H1 (cell line): Measurements from ENCODE around the gene RASAL2. TPM values are rescaled to one million over a fixed set of nuclear protein-coding genes. Genes with fewer than 3 reads are reported as not detected.
A peak's percentile ranks its signal among the peaks of the same experiment; 100 is the strongest.

Experiments used
- CTCF ChIA-PET: fragments of 300-600 bp; sonication (Branson Sonifier 250); formaldehyde crosslinking; loops from one replicate; lab custom pipeline; 2021; ENCODE audit not compliant: partially characterized antibody; lab: Charles Lee
- POLR2A ChIA-PET: fragments of 300-600 bp; sonication (Branson Sonifier 250); formaldehyde crosslinking; loops from one replicate; lab custom pipeline; 2021; ENCODE audit warnings: inconsistent platforms; ENCODE audit not compliant: partially characterized antibody; lab: Charles Lee
- DNase-seq, 2 experiments: peaks; one replicate each; pipeline versions ENCODE4 v3.0.0 to v3.0.0-alpha.2; 2010 to 2022; ENCODE audit warnings: low spot score in 2 of 2, low read depth in 1 of 2, mixed read lengths in 1 of 2
- FAIRE-seq: peaks from 2 replicates; lab custom pipeline; 2011; peaks lifted over from hg19 to GRCh38; lab: Jason Lieb, UNC
- H2AFZ ChIP-seq: 2 replicates; pipeline ENCODE4 v1.8.1; 2012; ENCODE audit warnings: low read length, inconsistent platforms
- H2AK5ac ChIP-seq: 2 replicates; pipeline ENCODE4 v1.6.1; 2013; ENCODE audit warnings: low read depth, low read length
- H2BK120ac ChIP-seq: replicated peaks from 2 replicates; pipeline ENCODE3; 2013; ENCODE audit warnings: low read depth, low read length, inconsistent platforms
- H2BK12ac ChIP-seq: 2 replicates; pipeline ENCODE4 v1.6.1; 2013; ENCODE audit warnings: low read depth, low read length
- H2BK15ac ChIP-seq: 2 replicates; pipeline ENCODE4 v1.6.1; 2013; ENCODE audit warnings: low read length
- H2BK20ac ChIP-seq: 2 replicates; pipeline ENCODE4 v1.6.1; 2013; ENCODE audit warnings: low read length
- H2BK5ac ChIP-seq: 2 replicates; pipeline ENCODE4 v1.6.1; 2013; ENCODE audit warnings: low read depth, low read length
- H3K14ac ChIP-seq: 2 replicates; pipeline ENCODE4 v1.6.1; 2013; ENCODE audit warnings: inconsistent platforms; ENCODE audit not compliant: insufficient read length
- H3K18ac ChIP-seq: 2 replicates; pipeline ENCODE4 v1.6.1; 2013; ENCODE audit warnings: low read length; ENCODE audit errors: extremely low read depth
- H3K23ac ChIP-seq: 2 replicates; pipeline ENCODE4 v1.6.1; 2013; ENCODE audit warnings: inconsistent platforms; ENCODE audit not compliant: insufficient read length
- H3K23me2 ChIP-seq: 2 replicates; pipeline ENCODE4 v1.6.1; 2013; ENCODE audit warnings: low read depth, low read length
- H3K27ac ChIP-seq: 2 replicates; pipeline ENCODE4 v1.6.1; 2011; ENCODE audit warnings: low read depth, low read length, inconsistent platforms
- H3K27me3 ChIP-seq, 4 experiments: replicated peaks in 1 of 4; 1 replicate in 1 of 4; 2 replicates in 3 of 4; pipeline versions ENCODE4 v1.6.1 to v1.8.1; 2011 to 2013; ENCODE audit warnings: low read length in 3 of 4, mild to moderate bottlenecking in 3 of 4, inconsistent platforms in 2 of 4, mixed read lengths in 2 of 4, moderate library complexity in 1 of 4; ENCODE audit not compliant: control insufficient read depth in 3 of 4, insufficient read depth in 3 of 4; ENCODE audit errors: extremely low read depth in 1 of 4
- H3K36me3 ChIP-seq, 4 experiments: 2 replicates each; pipeline versions ENCODE4 v1.6.1 to v1.8.1; 2011 to 2013; ENCODE audit warnings: mild to moderate bottlenecking in 4 of 4, low read length in 3 of 4, moderate library complexity in 2 of 4, control low read depth in 1 of 4, inconsistent platforms in 1 of 4; ENCODE audit not compliant: insufficient read depth in 4 of 4, control insufficient read depth in 2 of 4
- H3K4ac ChIP-seq: replicated peaks from 2 replicates; pipeline ENCODE3; 2013; ENCODE audit warnings: low read length, low read depth, mixed read lengths, inconsistent platforms; ENCODE audit not compliant: insufficient read length
- H3K4me1 ChIP-seq, 4 experiments: replicated peaks in 1 of 4; 1 replicate in 1 of 4; 2 replicates in 3 of 4; pipeline versions ENCODE4 v1.6.1 to v1.8.1; 2011 to 2013; ENCODE audit warnings: low read length in 3 of 4, inconsistent platforms in 2 of 4, mixed read lengths in 1 of 4; ENCODE audit not compliant: insufficient read depth in 4 of 4, control insufficient read depth in 3 of 4
- H3K4me2 ChIP-seq, 2 experiments: 2 replicates each; pipeline versions ENCODE4 v1.6.1 to v1.8.1; 2011 to 2013; ENCODE audit warnings: low read depth in 2 of 2, low read length in 2 of 2, control low read depth in 1 of 2, inconsistent platforms in 1 of 2, mild to moderate bottlenecking in 1 of 2; ENCODE audit not compliant: insufficient read depth in 1 of 2
- H3K4me3 ChIP-seq, 4 experiments: fragments of 200-600, 300-600 bp in 1 of 4; sonication (generic), shearing (Covaris generic), sonication (Bioruptor Twin) in 1 of 4; 2 replicates each; pipeline versions ENCODE4 v1.5.1 to v1.8.1; 2011 to 2016; ENCODE audit warnings: low read length in 4 of 4, low read depth in 3 of 4, control low read depth in 2 of 4, inconsistent platforms in 2 of 4, mild to moderate bottlenecking in 2 of 4, mixed read lengths in 1 of 4, moderate library complexity in 1 of 4; ENCODE audit not compliant: insufficient read depth in 2 of 4; ENCODE audit errors: extremely low read depth in 1 of 4
- H3K56ac ChIP-seq: replicated peaks from 2 replicates; pipeline ENCODE3; 2013; ENCODE audit warnings: low read depth, mild to moderate bottlenecking, mixed read lengths, low read length, inconsistent platforms; ENCODE audit not compliant: insufficient read length
- H3K79me1 ChIP-seq: 2 replicates; pipeline ENCODE4 v1.6.1; 2013; ENCODE audit warnings: low read depth, low read length, control low read depth
- H3K79me2 ChIP-seq, 2 experiments: 2 replicates each; pipeline versions ENCODE4 v1.6.1 to v1.8.1; 2012 to 2013; ENCODE audit warnings: low read length in 2 of 2, mild to moderate bottlenecking in 2 of 2, inconsistent platforms in 1 of 2; ENCODE audit not compliant: insufficient read depth in 2 of 2, control insufficient read depth in 1 of 2
- H3K9ac ChIP-seq, 4 experiments: replicated peaks in 1 of 4; 1 replicate in 1 of 4; 2 replicates in 3 of 4; pipeline versions ENCODE4 v1.6.1 to v1.8.1; 2011 to 2013; ENCODE audit warnings: low read depth in 3 of 4, low read length in 3 of 4, control low read depth in 2 of 4, mild to moderate bottlenecking in 2 of 4, moderate library complexity in 2 of 4, inconsistent platforms in 1 of 4; ENCODE audit errors: extremely low read depth in 1 of 4
- H3K9me3 ChIP-seq, 2 experiments: 2 replicates each; pipeline versions ENCODE4 v1.6.1 to v1.8.1; 2012 to 2013; ENCODE audit warnings: mild to moderate bottlenecking in 2 of 2, moderate library complexity in 2 of 2, control low read depth in 1 of 2, inconsistent platforms in 1 of 2, low read depth in 1 of 2, low read length in 1 of 2, mixed read lengths in 1 of 2; ENCODE audit not compliant: insufficient read depth in 2 of 2
- H4K20me1 ChIP-seq, 2 experiments: replicated peaks in 1 of 2; 2 replicates each; pipeline versions ENCODE3 to v1.8.1; 2011 to 2013; ENCODE audit warnings: inconsistent platforms in 2 of 2, low read length in 2 of 2, mild to moderate bottlenecking in 1 of 2; ENCODE audit not compliant: insufficient read depth in 2 of 2, control insufficient read depth in 1 of 2
- H4K5ac ChIP-seq: 2 replicates; pipeline ENCODE4 v1.6.1; 2013; ENCODE audit warnings: low read length, low read depth, mixed read lengths, inconsistent platforms; ENCODE audit not compliant: insufficient read length
- H4K8ac ChIP-seq: 2 replicates; pipeline ENCODE4 v1.8.0; 2013; ENCODE audit warnings: mild to moderate bottlenecking, moderate library complexity, low read length, inconsistent platforms; ENCODE audit not compliant: insufficient read depth; ENCODE audit errors: extremely low read depth
- H4K91ac ChIP-seq: replicated peaks from 2 replicates; pipeline ENCODE3; 2013; ENCODE audit warnings: low read length, mixed read lengths, inconsistent platforms; ENCODE audit not compliant: insufficient read length
- ASH2L ChIP-seq: fragments of 200-600, 300-600 bp; sonication (generic); IDR thresholded peaks from one replicate; pipeline ENCODE4 v1.7.1; 2017; ENCODE audit warnings: low read length
- WGBS, 2 experiments: shearing (Covaris generic) in 1 of 2; methylation state at CpG; one replicate each; pipeline versions ENCODE4 v1.1.6 to v1.1.7; 2013 to 2015; ENCODE audit warnings: low lambda C conversion rate in 2 of 2, mixed read lengths in 2 of 2, inconsistent platforms in 1 of 2, low coverage in 1 of 2, missing lambda C conversion rate in 1 of 2; ENCODE audit not compliant: insufficient replicate concordance in 2 of 2, insufficient coverage in 1 of 2, insufficient read length in 1 of 2; ENCODE audit errors: extremely low coverage in 1 of 2, missing lambda C conversion rate in 1 of 2; 5-methylcytosine and 5-hydroxymethylcytosine counted together
- polyA plus RNA-seq, 7 experiments: library from polyadenylated mRNA; depleted of rRNA in 3 of 7; stranded (reverse) in 5 of 7; unstranded in 2 of 7; fragments of >200 nt in 5 of 7; fragments of 200-250 nt in 2 of 7; gene quantifications; 1 replicate in 5 of 7; 2 replicates in 1 of 7; 4 replicates in 1 of 7; pipeline versions ENCODE4 v1.2.1 to v1.2.3, GENCODE V29; 2011 to 2013; ENCODE audit warnings: missing spikeins in 2 of 7, mixed read lengths in 2 of 7
- total RNA-seq: library from RNA; stranded (reverse); fragmentation: NEBNext Ultra II Directional; extraction: Animal tissue kit (Norgen Biotek cat#: 25700); gene quantifications from 2 replicates; pipeline ENCODE4 v1.2.1, GENCODE V29; 2021

The RASAL2 gene
- total and polyA plus RNA-seq, 2 of the 8 experiments (the other 6 are each of a cell fraction or from before 2014, with no cell fraction given): 15.9 to 32.5 TPM

DNA sequence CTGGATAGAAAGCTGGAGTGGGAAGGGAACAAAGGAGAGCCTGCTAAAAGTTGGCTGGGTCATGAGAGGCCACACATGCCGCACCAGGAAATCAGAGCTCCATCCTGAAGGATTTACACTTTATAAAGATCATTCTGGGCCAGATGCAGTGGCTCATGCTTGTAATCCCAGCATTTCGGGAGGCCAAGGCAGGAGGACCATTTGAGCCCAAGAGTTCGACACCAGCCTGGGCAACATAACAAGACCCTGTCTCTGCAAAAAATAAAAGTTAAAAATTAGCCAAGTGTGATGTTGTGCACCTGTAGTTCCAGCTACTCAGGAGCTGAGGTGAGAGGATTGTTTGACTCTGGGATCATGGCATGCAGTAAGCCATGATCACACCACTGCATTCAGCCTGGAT is 28.7 kb upstream of the RASAL2 start:
- H2BK5ac ChIP-seq: no peak overlapping the region
- H3K27ac ChIP-seq: no peak overlapping the region
- POLR2A ChIA-PET: no interaction called here
- WGBS, 2 experiments: 87% methylated on average over 3 of the region's 3 CpGs; no CpG with 5 or more reads in 1 of the 2 experiments
- no peak for TF ChIP-seq ASH2L
- H3K14ac ChIP-seq: no peak overlapping the region
- H4K8ac ChIP-seq: no peak overlapping the region
- no peaks in the 10 kb centered on the region for H4K20me1 ChIP-seq
- H2BK12ac ChIP-seq: no peak overlapping the region
- no peaks in the 10 kb centered on the region for H3K9me3 ChIP-seq
- H3K4me2 ChIP-seq: no peak overlapping the region
- no peak overlapping the region for H4K91ac ChIP-seq
- no peak overlapping the region for H4K5ac ChIP-seq
- no peak overlapping the region for H2BK20ac ChIP-seq
- H3K4me1 ChIP-seq: peaks cover 2 to 14% (median 8%) of the 10 kb centered on the region in 4 experiments; a peak in 6 of 7 replicates
- H3K56ac ChIP-seq: no peak overlapping the region
- H3K9ac ChIP-seq: no peak overlapping the region
- H3K4ac ChIP-seq: no peak overlapping the region
- H3K79me2 ChIP-seq: no peaks in the 10 kb centered on the region
- FAIRE-seq (no peak), DNase-seq (no peak)
- H2AFZ ChIP-seq: no peak overlapping the region
- H3K36me3 ChIP-seq: no peaks in the 10 kb centered on the region
- H3K4me3 ChIP-seq: no peak overlapping the region
- no peaks in the 10 kb centered on the region for H3K79me1 ChIP-seq
- CTCF ChIA-PET: interaction anchor here (0.6 to 1.9 kb wide), 5 partner anchors 11 to 416 kb away, joined by 3 to 6 read pairs (median 3); no protein-coding TSS in a partner anchor
- no peak overlapping the region for H2BK120ac ChIP-seq
- H3K23me2 ChIP-seq: no peaks in the 10 kb centered on the region
- H2AK5ac ChIP-seq: 0 out of 2 replicates have a peak overlapping the region, but pooled peaks have one; percentile 17
- H3K18ac ChIP-seq: no peak overlapping the region
- no peaks in the 10 kb centered on the region for H3K27me3 ChIP-seq
- H2BK15ac ChIP-seq: no peak overlapping the region
- H3K23ac ChIP-seq: no peak overlapping the region
